Naive thymus-derived CD8-positive, alpha-beta T cell (primary cell): Measurements from ENCODE around the gene DIP2A. TPM values are rescaled to one million over a fixed set of nuclear protein-coding genes. Genes with fewer than 3 reads are reported as not detected.

Experiments used
- ATAC-seq, 2 donors: fragments of 150-1000 bp; cut with Tn5 transposase in 1 of 2; sonication (Bioruptor Pico), chemical (Tn5 transposase) in 1 of 2; 1 replicate in 1 of 2; 2 replicates in 1 of 2; pipeline ENCODE4 v1.10.0; 2021; ENCODE audit warnings: mild to moderate bottlenecking in 2 of 2, moderate library complexity in 2 of 2
- POLR2A ChIA-PET: fragments of 350-600 bp; sonication (Branson Sonifier 250); formaldehyde crosslinking; loops from one replicate; lab custom pipeline; 2021; ENCODE audit warnings: antibody characterized with exemption; lab: Charles Lee
- DNase-seq, 10 donors: peaks; one replicate each; pipeline versions ENCODE4 v3.0.0 to v3.0.0-alpha.2; 2020 to 2022
- H3K27ac Mint-ChIP-seq, 10 donors: one replicate each; pipeline ENCODE4 v1.8.0; 2020 to 2022; ENCODE audit warnings: mild to moderate bottlenecking in 10 of 10, mixed read lengths in 10 of 10, moderate library complexity in 4 of 10, inconsistent platforms in 1 of 10
- H3K27me3 Mint-ChIP-seq, 5 donors: one replicate each; pipeline ENCODE4 v1.8.0; 2021 to 2022; ENCODE audit warnings: mixed read lengths in 5 of 5
- H3K36me3 Mint-ChIP-seq, 3 donors: one replicate each; pipeline ENCODE4 v1.8.0; 2020 to 2022; ENCODE audit warnings: mixed read lengths in 3 of 3, mild to moderate bottlenecking in 2 of 3, inconsistent platforms in 1 of 3
- H3K4me1 Mint-ChIP-seq, 4 donors: one replicate each; pipeline ENCODE4 v1.8.0; 2021 to 2022; ENCODE audit warnings: mixed read lengths in 4 of 4
- H3K4me3 Mint-ChIP-seq, 10 donors: one replicate each; pipeline ENCODE4 v1.8.0; 2020 to 2022; ENCODE audit warnings: mild to moderate bottlenecking in 10 of 10, mixed read lengths in 10 of 10, moderate library complexity in 6 of 10, inconsistent platforms in 1 of 10
- H3K9me3 Mint-ChIP-seq, 9 donors: one replicate each; pipeline ENCODE4 v1.8.0; 2020 to 2022; ENCODE audit warnings: mixed read lengths in 9 of 9, mild to moderate bottlenecking in 3 of 9, inconsistent platforms in 1 of 9, moderate library complexity in 1 of 9
- polyA plus RNA-seq, 3 donors: library from polyadenylated mRNA; unstranded; fragments of 300-500 nt; fragmentation: Illumina TruSeq; gene quantifications; one replicate each; pipeline ENCODE4 v1.2.3, GENCODE V29; 2021
- total RNA-seq, 8 experiments: library from RNA in 2 of 8; stranded (reverse) in 2 of 8; gene quantifications; one replicate each; pipeline ENCODE4 v1.2.3 and lab custom pipeline; 2021 to 2026

DIP2A gene
- total and polyA plus RNA-seq, 5 experiments from 2014 or later = 26.8 to 163 (median 33.6) TPM

DNA sequence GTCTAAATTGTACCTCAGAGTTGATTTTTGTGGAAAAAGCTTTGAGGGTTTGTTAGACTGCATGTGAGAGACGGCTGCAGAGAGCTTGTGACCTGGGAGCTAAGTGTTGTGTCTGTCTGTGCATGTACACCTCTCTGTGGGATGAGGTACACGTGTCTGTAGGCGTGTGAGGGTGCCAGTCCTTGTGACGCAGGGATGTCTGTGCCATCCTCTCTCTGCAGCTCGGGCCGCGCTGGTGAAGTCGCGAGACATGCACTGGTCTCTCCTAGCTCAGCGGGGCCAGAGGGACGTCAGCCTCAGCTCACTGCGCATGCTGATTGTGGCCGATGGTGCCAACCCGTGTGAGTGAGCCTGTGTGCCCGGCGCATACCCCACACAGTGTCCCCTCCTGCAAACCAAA, 79.6 kb downstream of the DIP2A start:
- peaks cover 10 to 96% (median 83%) of the 10 kb centered on the region in 4 donors for H3K4me1 Mint-ChIP-seq
- no peaks in the 10 kb centered on the region for H3K27me3 Mint-ChIP-seq
- H3K36me3 Mint-ChIP-seq = peaks cover 5 to 79% (median 59%) of the 10 kb centered on the region in 3 donors
- H3K9me3 Mint-ChIP-seq = no peaks in the 10 kb centered on the region
- peak overlapping the region in 9 of 10 donors; percentile 34 to 94 (median 87) for H3K27ac Mint-ChIP-seq
- ATAC-seq (no peak), DNase-seq (peak in 1 of 10 donors; percentile 20)
- peak overlapping the region in 3 of 10 donors; percentile 32 to 50 (median 40) for H3K4me3 Mint-ChIP-seq
- POLR2A ChIA-PET = interaction anchor here (1.1 to 4.9 kb wide), 6 partner anchors 12 to 98 kb away, joined by 3 to 37 read pairs (median 6); partner anchors contain the start of gene PRMT2

DNA sequence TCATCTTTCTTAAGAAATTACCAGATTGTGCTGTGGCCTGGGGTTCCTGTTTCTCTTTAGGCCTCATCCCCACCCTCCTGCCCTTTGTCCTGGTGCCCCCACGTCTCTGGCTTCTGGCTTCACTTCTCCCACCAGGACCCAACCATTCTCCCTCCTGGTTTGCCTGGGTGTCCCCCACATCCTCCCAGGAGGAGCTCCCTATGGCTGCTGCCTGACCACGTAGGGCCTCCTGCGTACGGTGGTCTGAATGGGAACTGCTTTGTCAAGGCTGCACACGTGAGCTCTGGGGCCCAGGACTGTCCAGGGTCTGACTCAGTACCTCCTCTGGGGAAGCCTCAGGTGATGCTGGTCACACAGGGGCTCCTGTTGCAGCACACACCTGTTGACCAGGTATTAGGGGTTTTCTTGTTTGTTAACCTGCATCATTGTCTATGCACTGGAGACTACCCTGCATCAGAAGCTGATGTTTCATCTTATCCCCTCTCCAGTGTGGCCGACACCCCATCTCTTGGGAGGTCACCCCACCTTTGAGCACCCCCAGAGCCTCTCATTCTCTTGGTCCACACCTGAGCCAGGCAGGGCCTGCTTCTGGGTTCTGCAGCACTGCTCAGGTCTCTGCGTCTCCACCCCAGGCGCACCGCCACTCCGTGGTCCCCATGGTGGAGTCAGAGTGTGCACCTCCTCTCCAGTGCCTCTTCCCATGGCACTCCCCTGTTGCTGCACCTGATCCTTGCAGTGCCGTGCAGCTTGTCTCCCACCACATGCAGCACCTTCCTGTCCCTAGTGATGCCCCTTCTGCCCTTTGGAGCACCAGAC, 80.4 kb downstream of the DIP2A start:
- Mint-ChIP-seq H3K4me3 (peak overlapping the region in 4 of 10 donors; percentile 12 to 63 (median 42)), H3K4me1 (peaks cover 15 to 96% (median 85%) of the 10 kb centered on the region in 4 donors), H3K27me3 (no peaks in the 10 kb centered on the region), H3K27ac (peak overlapping the region in 8 of 10 donors; percentile 40 to 95 (median 88)), H3K36me3 (peaks cover 10 to 82% (median 67%) of the 10 kb centered on the region in 3 donors), H3K9me3 (no peaks in the 10 kb centered on the region)
- no peak for ATAC-seq
- POLR2A ChIA-PET = interaction anchor here (0.6 to 4.9 kb wide), 5 partner anchors 8 to 97 kb away, joined by 3 to 37 read pairs (median 8); partner anchors contain the start of gene PRMT2
- no peak for DNase-seq

DNA sequence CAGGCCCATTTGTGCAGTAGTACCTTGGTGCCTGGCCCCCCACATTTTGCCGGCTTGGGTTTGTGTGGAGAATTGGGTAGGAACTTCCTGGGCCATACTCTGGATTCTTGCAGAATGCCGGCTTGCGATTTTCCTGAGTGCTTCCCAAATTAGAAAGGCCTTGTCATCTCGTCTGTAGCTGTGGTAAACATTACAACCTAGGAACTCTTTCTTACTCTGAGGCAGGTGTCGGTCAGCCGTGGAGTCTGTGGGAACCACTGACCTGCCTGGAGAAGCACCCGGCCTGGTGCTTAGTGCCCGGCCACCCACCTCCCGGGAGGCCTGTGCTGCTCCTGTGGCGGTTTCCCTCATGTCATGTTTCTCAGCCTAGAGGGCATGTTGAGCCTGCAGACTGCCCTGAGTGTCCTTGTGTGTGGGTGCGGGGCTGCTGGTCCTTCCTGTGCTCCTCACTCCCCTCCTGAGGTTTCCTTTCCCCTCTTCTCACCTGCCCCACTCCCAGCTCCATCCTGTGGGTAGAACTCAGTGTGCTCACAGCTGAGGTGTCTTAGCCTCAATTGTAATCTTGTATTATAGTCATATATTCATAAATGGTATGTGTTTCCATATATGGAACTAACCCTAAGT, 81.5 kb downstream of the DIP2A start:
- Mint-ChIP-seq H3K4me1 (peaks cover 24 to 97% (median 88%) of the 10 kb centered on the region in 4 donors), H3K36me3 (peaks cover 10 to 83% (median 70%) of the 10 kb centered on the region in 3 donors), H3K4me3 (peak overlapping the region in 6 of 10 donors; percentile 4 to 77 (median 54)), H3K9me3 (no peaks in the 10 kb centered on the region), H3K27me3 (no peaks in the 10 kb centered on the region), H3K27ac (peak overlapping the region; percentile 30 to 95 (median 88))
- DNase-seq (peak in 1 of 10 donors; percentile 47), ATAC-seq (no peak)
- POLR2A ChIA-PET = interaction anchor here (0.6 to 4.9 kb wide), 4 partner anchors 9 to 12 kb away, joined by 4 to 37 read pairs (median 9); no protein-coding TSS in a partner anchor

DNA sequence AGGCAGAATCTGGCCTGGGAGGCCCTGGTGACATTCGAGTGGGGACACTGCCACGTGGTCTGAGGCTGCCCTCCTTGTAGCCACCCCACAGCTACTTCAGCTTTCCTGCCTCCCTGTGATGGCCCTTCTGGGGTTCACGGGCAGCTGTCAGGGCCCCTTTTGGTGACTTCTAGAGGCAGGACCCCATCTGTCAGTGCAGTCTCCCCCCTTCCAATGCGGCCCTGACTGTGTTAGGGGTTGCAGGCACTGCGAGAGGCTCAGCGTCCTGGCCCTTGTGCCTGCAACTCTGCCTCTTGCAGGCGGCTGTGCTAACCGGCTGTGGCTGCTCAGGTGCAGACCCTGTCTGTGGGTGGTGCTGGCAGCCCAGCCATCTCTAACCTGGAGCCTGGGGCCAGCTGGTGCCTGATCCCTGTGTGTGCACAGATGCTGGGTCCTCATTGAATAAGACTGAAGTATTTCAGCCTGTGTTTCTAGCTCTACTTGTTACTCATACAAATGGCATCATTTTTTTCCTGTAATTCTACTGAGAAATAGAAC, 84.0 kb downstream of the DIP2A start:
- peaks cover 24 to 97% (median 73%) of the 10 kb centered on the region in 4 donors for H3K4me1 Mint-ChIP-seq
- POLR2A ChIA-PET = interaction anchor here (1.1 to 3.0 kb wide), 3 partner anchors 9 to 110 kb away, joined by 3 to 13 read pairs (median 4); no protein-coding TSS in a partner anchor

DNA sequence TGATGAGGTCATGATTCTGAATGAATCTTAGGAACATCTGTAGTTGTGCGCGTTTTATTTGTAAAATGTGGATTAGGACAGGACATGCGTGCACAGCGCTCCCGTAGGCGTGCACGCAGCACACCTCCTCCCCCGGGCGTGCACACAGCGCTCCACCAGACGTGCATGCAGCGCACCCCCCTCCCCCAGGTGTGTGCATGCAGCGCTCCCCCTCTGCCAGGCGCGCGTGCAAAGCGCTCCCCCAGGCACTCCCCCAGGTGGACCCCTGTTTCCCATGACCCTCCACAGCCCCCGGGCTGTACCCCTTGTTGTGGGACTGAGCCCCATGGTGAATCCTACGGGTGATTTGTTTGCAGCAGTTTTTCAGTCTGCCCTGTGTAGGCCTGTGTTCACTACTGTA, 84.6 kb downstream of the DIP2A start:
- Mint-ChIP-seq H3K36me3 (peaks cover 8 to 83% (median 76%) of the 10 kb centered on the region in 3 donors), H3K9me3 (peaks cover 0 to 5% (median under 1%) of the 10 kb centered on the region in 9 donors), H3K4me1 (peaks cover 25 to 97% (median 71%) of the 10 kb centered on the region in 4 donors), H3K4me3 (peak overlapping the region in 7 of 10 donors; percentile 57 to 74 (median 67)), H3K27ac (peak overlapping the region; percentile 86 to 96 (median 94)), H3K27me3 (no peaks in the 10 kb centered on the region)
- no peak for ATAC-seq
- DNase-seq = no peak
- POLR2A ChIA-PET = no interaction called here

More for the DNA sequence above, 84.0 kb downstream of the DIP2A start:
- no peak for DNase-seq
- Mint-ChIP-seq H3K36me3 (peaks cover 5 to 87% (median 76%) of the 10 kb centered on the region in 3 donors), H3K27me3 (no peaks in the 10 kb centered on the region), H3K9me3 (no peaks in the 10 kb centered on the region), H3K27ac (peak overlapping the region; percentile 9 to 95 (median 89)), H3K4me3 (peak overlapping the region in 4 of 10 donors; percentile 18 to 72 (median 52))
- peak in 1 of 2 donors; percentile 48 for ATAC-seq

DNA sequence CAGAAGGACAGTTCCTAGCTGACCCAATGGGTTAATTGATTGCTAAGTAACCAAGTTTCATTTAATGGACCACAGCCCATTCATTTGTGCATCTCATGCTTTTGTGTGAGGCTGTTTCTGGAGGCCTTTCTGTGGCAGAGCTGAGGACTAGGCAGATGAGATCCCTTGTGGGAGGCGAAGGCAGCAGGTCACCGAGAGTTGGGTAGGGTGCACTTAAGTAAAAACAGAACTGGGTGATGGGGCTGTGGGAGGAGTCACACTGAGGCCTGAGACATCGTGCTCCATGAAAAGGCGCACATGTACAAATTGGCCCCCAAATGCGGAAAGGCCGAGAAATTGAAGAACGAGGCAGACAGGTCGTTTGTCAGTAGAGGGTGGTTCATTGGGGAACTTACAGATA, 85.3 kb downstream of the DIP2A start:
- ATAC-seq (peak in 1 of 2 donors; percentile 37), DNase-seq (no peak)
- Mint-ChIP-seq H3K9me3 (peaks cover 0 to 12% (median 2%) of the 10 kb centered on the region in 9 donors), H3K27ac (peak overlapping the region; percentile 86 to 96 (median 94)), H3K4me1 (peaks cover 30 to 97% (median 74%) of the 10 kb centered on the region in 4 donors), H3K36me3 (peaks cover 12 to 80% (median 79%) of the 10 kb centered on the region in 3 donors), H3K4me3 (peak overlapping the region in 8 of 10 donors; percentile 29 to 72 (median 62)), H3K27me3 (no peaks in the 10 kb centered on the region)
- POLR2A ChIA-PET = no interaction called here

DNA sequence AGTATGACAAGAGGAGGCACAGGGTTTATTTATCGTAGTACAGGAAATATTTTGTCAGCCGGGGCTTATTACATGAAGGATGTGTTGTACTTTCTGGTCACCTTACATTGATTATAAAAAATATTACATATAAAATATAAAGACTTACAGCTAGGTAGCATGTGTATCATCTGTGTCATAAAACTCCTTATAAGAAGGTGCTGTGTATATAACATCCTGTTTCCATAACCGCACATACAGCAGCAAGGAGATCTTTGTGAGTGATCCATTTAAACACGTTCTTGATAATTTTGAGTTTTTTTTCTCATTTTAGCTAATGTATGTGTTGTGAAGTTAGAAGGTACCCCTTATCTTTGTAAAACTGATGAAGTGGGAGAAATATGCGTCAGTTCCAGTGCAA, 86.1 kb downstream of the DIP2A start:
- H3K4me3 Mint-ChIP-seq = peak overlapping the region in 8 of 10 donors; percentile 1 to 72 (median 58)
- peaks cover 12 to 72% (median 72%) of the 10 kb centered on the region in 3 donors for H3K36me3 Mint-ChIP-seq
- H3K27me3 Mint-ChIP-seq = no peaks in the 10 kb centered on the region
- ATAC-seq (peak; percentile 63 to 65), DNase-seq (no peak)
- H3K27ac Mint-ChIP-seq = peak overlapping the region; percentile 86 to 96 (median 94)
- peaks cover 0 to 15% (median 2%) of the 10 kb centered on the region in 9 donors for H3K9me3 Mint-ChIP-seq
- POLR2A ChIA-PET = interaction anchor here (0.5 to 1.0 kb wide), 4 partner anchors 13 to 122 kb away, joined by 3 to 5 read pairs (median 3); no protein-coding TSS in a partner anchor
- H3K4me1 Mint-ChIP-seq = peaks cover 30 to 95% (median 72%) of the 10 kb centered on the region in 4 donors

DNA sequence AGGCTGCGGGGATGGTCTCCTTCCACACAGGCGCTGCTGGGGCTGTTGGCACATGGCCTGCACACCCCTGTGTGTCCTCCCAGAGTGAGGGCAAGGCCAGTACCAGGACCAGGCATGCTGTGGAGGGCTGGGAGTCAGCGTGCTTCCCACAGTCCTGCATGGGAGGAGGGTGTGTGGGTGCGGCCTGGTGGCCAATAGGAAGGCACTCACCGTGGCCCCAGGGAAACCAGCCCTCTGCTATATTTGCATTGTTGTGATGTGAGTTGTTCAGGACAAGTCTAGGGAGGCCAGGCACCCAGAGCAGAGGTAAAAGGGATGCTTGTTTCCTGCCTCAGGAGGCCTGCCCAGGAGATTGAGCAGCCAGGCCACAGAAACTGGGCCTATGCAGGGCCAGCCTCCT, 86.7 kb downstream of the DIP2A start:
- peaks cover 33 to 94% (median 71%) of the 10 kb centered on the region in 4 donors for H3K4me1 Mint-ChIP-seq
- H3K4me3 Mint-ChIP-seq = peak overlapping the region in 4 of 10 donors; percentile 53 to 67 (median 62)
- H3K27me3 Mint-ChIP-seq = no peaks in the 10 kb centered on the region
- DNase-seq (no peak), ATAC-seq (no peak)
- POLR2A ChIA-PET = interaction anchor here (0.8 to 1.0 kb wide), 2 partner anchors 91 to 121 kb away, joined by 3 to 5 read pairs; no protein-coding TSS in a partner anchor
- H3K27ac Mint-ChIP-seq = peak overlapping the region; percentile 86 to 96 (median 94)
- H3K9me3 Mint-ChIP-seq = peaks cover 0 to 15% (median 2%) of the 10 kb centered on the region in 9 donors
- peaks cover 12 to 75% (median 70%) of the 10 kb centered on the region in 3 donors for H3K36me3 Mint-ChIP-seq

DNA sequence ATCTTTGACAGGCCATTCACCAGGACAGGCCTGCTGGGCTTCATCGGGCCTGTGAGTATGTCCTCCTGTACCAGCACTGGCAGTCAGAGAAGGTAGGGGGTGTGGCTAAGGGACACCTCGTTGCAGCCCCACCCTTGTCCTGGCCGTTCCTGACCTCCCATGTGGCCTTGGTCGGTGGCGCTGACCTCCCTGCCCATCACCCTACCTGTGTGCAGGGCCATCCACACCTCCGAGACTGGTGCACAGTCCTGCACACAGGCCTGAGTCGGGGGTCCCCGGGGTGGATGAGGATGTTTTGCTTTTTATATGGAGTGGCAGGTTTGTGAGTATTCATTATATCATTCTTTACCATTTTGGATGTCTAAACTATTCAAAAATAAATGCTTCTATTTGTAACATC, 87.2 kb downstream of the DIP2A start:
- no peak for ATAC-seq
- DNase-seq = no peak
- peaks cover 0 to 15% (median 2%) of the 10 kb centered on the region in 9 donors for H3K9me3 Mint-ChIP-seq
- POLR2A ChIA-PET = interaction anchor here (1.3 to 9.2 kb wide), 2 partner anchors 12 to 15 kb away, joined by 3 to 147 read pairs; no protein-coding TSS in a partner anchor
- H3K36me3 Mint-ChIP-seq = peaks cover 12 to 73% (median 67%) of the 10 kb centered on the region in 3 donors
- no peaks in the 10 kb centered on the region for H3K27me3 Mint-ChIP-seq
- H3K4me1 Mint-ChIP-seq = peaks cover 37 to 95% (median 73%) of the 10 kb centered on the region in 4 donors
- peak overlapping the region in 8 of 10 donors; percentile 63 to 98 (median 84) for H3K27ac Mint-ChIP-seq
- no peak overlapping the region for H3K4me3 Mint-ChIP-seq

DNA sequence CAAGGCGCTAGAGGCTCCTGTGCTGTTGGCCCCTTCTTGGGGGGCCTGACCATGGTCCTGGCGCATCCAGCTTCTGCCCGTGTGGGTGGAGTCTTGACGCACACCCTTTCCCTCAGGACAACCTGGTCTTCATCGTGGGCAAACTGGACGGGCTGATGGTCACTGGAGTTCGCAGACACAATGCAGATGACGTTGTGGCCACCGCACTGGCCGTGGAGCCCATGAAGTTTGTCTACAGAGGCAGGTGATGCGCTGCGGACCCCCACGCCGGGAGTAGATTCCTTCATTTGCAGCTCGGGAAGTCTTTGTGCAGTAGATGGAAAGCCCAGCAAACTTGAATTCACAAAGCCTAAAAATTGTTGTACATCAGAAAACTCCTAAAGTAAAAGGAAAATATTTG, 88.1 kb downstream of the DIP2A start:
- ATAC-seq = no peak
- no peaks in the 10 kb centered on the region for H3K27me3 Mint-ChIP-seq
- no peak for DNase-seq
- H3K4me3 Mint-ChIP-seq = peak overlapping the region in 1 of 10 donors; percentile 9
- peak overlapping the region in 8 of 10 donors; percentile 71 to 100 (median 96) for H3K27ac Mint-ChIP-seq
- POLR2A ChIA-PET = interaction anchor here (0.5 to 9.2 kb wide), 8 partner anchors 8 to 89 kb away, joined by 3 to 147 read pairs (median 4); partner anchors contain the start of gene PRMT2
- peaks cover 12 to 68% (median 58%) of the 10 kb centered on the region in 3 donors for H3K36me3 Mint-ChIP-seq
- H3K4me1 Mint-ChIP-seq = peaks cover 37 to 93% (median 73%) of the 10 kb centered on the region in 4 donors
- H3K9me3 Mint-ChIP-seq = peaks cover 0 to 15% (median 2%) of the 10 kb centered on the region in 9 donors

DNA sequence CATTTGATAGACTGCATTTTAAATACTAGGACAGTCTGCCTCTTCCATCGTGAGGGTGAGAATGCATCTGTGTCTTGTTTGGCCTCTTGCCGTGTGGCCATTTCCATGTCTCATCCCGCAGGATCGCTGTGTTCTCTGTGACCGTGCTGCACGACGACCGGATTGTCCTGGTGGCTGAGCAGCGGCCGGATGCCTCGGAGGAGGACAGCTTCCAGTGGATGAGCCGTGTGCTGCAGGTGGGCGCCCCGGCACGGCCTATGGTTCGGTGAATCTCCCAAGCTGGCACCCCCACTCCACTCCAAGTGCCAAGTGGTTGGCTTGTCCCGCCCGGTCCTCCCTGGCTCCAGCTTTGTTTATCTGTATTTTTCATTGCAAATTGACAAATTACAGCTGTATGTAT, 91.0 kb downstream of the DIP2A start:
- Mint-ChIP-seq H3K36me3 (peaks cover 7 to 58% (median 36%) of the 10 kb centered on the region in 3 donors), H3K27ac (peak overlapping the region; percentile 91 to 100 (median 99))

More for the DNA sequence above, 91.0 kb downstream of the DIP2A start:
- Mint-ChIP-seq H3K4me3 (peak overlapping the region in 1 of 10 donors; percentile 87), H3K4me1 (peaks cover 38 to 91% (median 74%) of the 10 kb centered on the region in 4 donors), H3K27me3 (no peaks in the 10 kb centered on the region), H3K9me3 (peaks cover 0 to 15% (median 2%) of the 10 kb centered on the region in 9 donors)
- ATAC-seq (no peak), DNase-seq (no peak)
- POLR2A ChIA-PET = interaction anchor here (0.6 to 9.2 kb wide), 8 partner anchors 9 to 90 kb away, joined by 3 to 147 read pairs (median 6); no protein-coding TSS in a partner anchor
